ENCODE measurements around the gene RND2. TPM values are rescaled to one million over a fixed set of nuclear protein-coding genes. Genes with fewer than 3 reads are reported as not detected.

Gene RND2
- total and polyA plus RNA-seq, 2 donors (not counting 1 experiment from before 2014, with no cell fraction given): 0.54 to 0.99 TPM

- Histone ChIP-seq H4K20me1 (ENCODE audit: control insufficient read depth, extremely low read depth, insufficient read depth, low read length) (no peaks in the 10 kb centered on the region), H3K9me3 (ENCODE audit: control insufficient read depth, insufficient read depth, low read depth, low read length) (no peaks in the 10 kb centered on the region), H3K79me2 (ENCODE audit: control insufficient read depth, insufficient read depth, low read length) (peaks cover 33% of the 10 kb centered on the region), H3K4me3 (replicated peaks in 1 of 4; ENCODE audit: control extremely low read depth in 1 of 4, insufficient read depth in 1 of 4, low read depth in 3 of 4, low read length in 4 of 4) (no peak overlapping the region), H3K4me2 (ENCODE audit: extremely low read depth, insufficient read depth, low read length) (no peak overlapping the region), H3K27me3 (ENCODE audit: control insufficient read depth, insufficient read depth, low read length) (no peaks in the 10 kb centered on the region), H3K36me3 (ENCODE audit: control insufficient read depth, insufficient read depth, low read length) (peaks cover 16% of the 10 kb centered on the region), H3K9ac (ENCODE audit: insufficient read depth, low read length) (no peak overlapping the region), H3K4me1 (ENCODE audit: control insufficient read depth, extremely low read depth, insufficient read depth, low read length) (peaks cover 13% of the 10 kb centered on the region), H3K27ac (ENCODE audit: insufficient read depth, low read length) (no peak overlapping the region), H2AFZ (ENCODE audit: low read length) (no peak overlapping the region)
- no peak for DNase-seq (ENCODE audit: low read depth in 2 of 2)
- no peak for TF ChIP-seq CTCF (conservative IDR thresholded peaks at IDR 0.05 in 1 of 2, IDR thresholded peaks at IDR 0.05 in 1 of 2; ENCODE audit: low read depth in 1 of 2, low read length in 2 of 2)
- no peak for TF ChIP-seq EZH2 (IDR thresholded peaks at IDR 0.05; ENCODE audit: low read length, missing control alignments)
These were observed 6.8 kb upstream of the RND2 start for GRCh38 chr17:43018008-43018853.

GRCh38 chr17:43018932-43019331, 6.1 kb upstream of the RND2 start:
- Histone ChIP-seq H3K36me3 (ENCODE audit: control insufficient read depth, insufficient read depth, low read length) (peaks cover 12% of the 10 kb centered on the region), H3K27me3 (ENCODE audit: control insufficient read depth, insufficient read depth, low read length) (no peaks in the 10 kb centered on the region), H3K4me2 (ENCODE audit: extremely low read depth, insufficient read depth, low read length) (no peak overlapping the region), H3K79me2 (ENCODE audit: control insufficient read depth, insufficient read depth, low read length) (peaks cover 33% of the 10 kb centered on the region), H3K9me3 (ENCODE audit: control insufficient read depth, insufficient read depth, low read depth, low read length) (no peaks in the 10 kb centered on the region), H3K4me1 (ENCODE audit: control insufficient read depth, extremely low read depth, insufficient read depth, low read length) (peaks cover 13% of the 10 kb centered on the region), H2AFZ (ENCODE audit: low read length) (no peak overlapping the region), H3K9ac (ENCODE audit: insufficient read depth, low read length) (no peak overlapping the region), H3K4me3 (replicated peaks in 1 of 4; ENCODE audit: control extremely low read depth in 1 of 4, insufficient read depth in 1 of 4, low read depth in 3 of 4, low read length in 4 of 4) (peak overlapping the region in 1 of 4 experiments; percentile 74), H3K27ac (ENCODE audit: insufficient read depth, low read length) (no peak overlapping the region), H4K20me1 (ENCODE audit: control insufficient read depth, extremely low read depth, insufficient read depth, low read length) (no peaks in the 10 kb centered on the region)
- TF ChIP-seq CTCF (conservative IDR thresholded peaks at IDR 0.05 in 1 of 2, IDR thresholded peaks at IDR 0.05 in 1 of 2; ENCODE audit: low read depth in 1 of 2, low read length in 2 of 2): no peak
- no peak for TF ChIP-seq EZH2 (IDR thresholded peaks at IDR 0.05; ENCODE audit: low read length, missing control alignments)
- DNase-seq (ENCODE audit: low read depth in 2 of 2): peak in 1 of 2 donors; percentile 57

- H3K4me3 ChIP-seq (replicated peaks in 1 of 4; ENCODE audit: control extremely low read depth in 1 of 4, insufficient read depth in 1 of 4, low read depth in 3 of 4, low read length in 4 of 4): peak overlapping the region in 3 of 4 experiments; percentile 7 to 74 (median 8)
- H3K36me3 ChIP-seq (ENCODE audit: control insufficient read depth, insufficient read depth, low read length): peaks cover 12% of the 10 kb centered on the region
- H3K79me2 ChIP-seq (ENCODE audit: control insufficient read depth, insufficient read depth, low read length): peaks cover 33% of the 10 kb centered on the region
- TF ChIP-seq CTCF (conservative IDR thresholded peaks at IDR 0.05 in 1 of 2, IDR thresholded peaks at IDR 0.05 in 1 of 2; ENCODE audit: low read depth in 1 of 2, low read length in 2 of 2) (no peak), EZH2 (IDR thresholded peaks at IDR 0.05; ENCODE audit: low read length, missing control alignments) (no peak)
- peak overlapping the region; percentile 62 for H3K4me2 ChIP-seq (ENCODE audit: extremely low read depth, insufficient read depth, low read length)
- H4K20me1 ChIP-seq (ENCODE audit: control insufficient read depth, extremely low read depth, insufficient read depth, low read length): no peaks in the 10 kb centered on the region
- no peak overlapping the region for H2AFZ ChIP-seq (ENCODE audit: low read length)
- no peak overlapping the region for H3K9ac ChIP-seq (ENCODE audit: insufficient read depth, low read length)
- no peak overlapping the region for H3K27ac ChIP-seq (ENCODE audit: insufficient read depth, low read length)
- H3K4me1 ChIP-seq (ENCODE audit: control insufficient read depth, extremely low read depth, insufficient read depth, low read length): peaks cover 13% of the 10 kb centered on the region
- peak in 1 of 2 donors; percentile 39 for DNase-seq (ENCODE audit: low read depth in 2 of 2)
- H3K9me3 ChIP-seq (ENCODE audit: control insufficient read depth, insufficient read depth, low read depth, low read length): no peaks in the 10 kb centered on the region
- H3K27me3 ChIP-seq (ENCODE audit: control insufficient read depth, insufficient read depth, low read length): no peaks in the 10 kb centered on the region
These were observed 5.6 kb upstream of the RND2 start for GRCh38 chr17:43019418-43019817.
